ENCODE measurements around the gene MAD2L1BP. TPM values are rescaled to one million over a fixed set of nuclear protein-coding genes. Genes with fewer than 3 reads are reported as not detected.

MAD2L1BP gene
- total RNA-seq, 1 experiment from 2014 or later = 32.2 TPM

DNA sequence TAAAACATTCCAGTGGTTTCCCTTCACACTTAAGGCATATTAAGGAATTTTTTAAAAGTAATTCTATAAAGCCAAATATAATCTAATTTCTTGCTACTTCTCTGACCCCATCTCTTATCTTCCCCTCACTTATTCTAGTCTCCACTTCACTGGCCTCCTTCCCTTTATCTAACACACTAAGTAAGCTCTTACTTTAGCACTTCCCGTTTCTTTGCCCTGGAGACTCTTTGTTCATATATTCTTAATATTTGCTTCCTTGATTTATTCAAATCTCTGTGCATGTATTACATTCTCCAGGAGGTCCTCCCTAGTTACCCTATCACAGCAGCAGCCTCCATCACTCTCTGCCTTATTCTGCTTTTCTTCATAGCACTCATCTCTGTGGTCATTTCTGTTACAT lies 26.8 kb upstream of the MAD2L1BP start:
- H3K9me2 ChIP-seq (replicated peaks; ENCODE audit: insufficient read depth, low read length) = no peaks in the 10 kb centered on the region
- no peaks in the 10 kb centered on the region for H3K9me3 ChIP-seq (ENCODE audit: low read length)
- no peaks in the 10 kb centered on the region for H3K79me2 ChIP-seq (ENCODE audit: low read length)
- H4K20me1 ChIP-seq (ENCODE audit: insufficient read depth, low read depth, low read length) = no peaks in the 10 kb centered on the region
- H3K27me3 ChIP-seq (ENCODE audit: low read length) = no peaks in the 10 kb centered on the region
- H3K9ac ChIP-seq (ENCODE audit: low read length) = peak overlapping the region; percentile 70
- H3K36me3 ChIP-seq (ENCODE audit: insufficient read depth, low read length) = peaks cover 22% of the 10 kb centered on the region
- peak overlapping the region; percentile 97 for H3K27ac ChIP-seq (ENCODE audit: low read length)
- peak; percentile 93 for DNase-seq
- no peak overlapping the region for H2AFZ ChIP-seq (ENCODE audit: low read length)
- peak overlapping the region; percentile 60 for H3K4me3 ChIP-seq (ENCODE audit: low read length)
- peak overlapping the region; percentile 89 for H3K4me2 ChIP-seq (ENCODE audit: low read depth, low read length, poor library complexity, severe bottlenecking)
- peaks cover 24% of the 10 kb centered on the region for H3K4me1 ChIP-seq (ENCODE audit: low read length)

- no peak for DNase-seq
- peaks cover 22% of the 10 kb centered on the region for H3K36me3 ChIP-seq (ENCODE audit: insufficient read depth, low read length)
- no peaks in the 10 kb centered on the region for H3K9me3 ChIP-seq (ENCODE audit: low read length)
- peak overlapping the region; percentile 23; the same call in 1 of the 2 replicates for H3K4me3 ChIP-seq (ENCODE audit: low read length)
- H3K4me1 ChIP-seq (ENCODE audit: low read length) = peaks cover 19% of the 10 kb centered on the region
- no peaks in the 10 kb centered on the region for H3K9me2 ChIP-seq (replicated peaks; ENCODE audit: insufficient read depth, low read length)
- H3K27ac ChIP-seq (ENCODE audit: low read length) = peak overlapping the region; percentile 97
- H4K20me1 ChIP-seq (ENCODE audit: insufficient read depth, low read depth, low read length) = no peaks in the 10 kb centered on the region
- H2AFZ ChIP-seq (ENCODE audit: low read length) = no peak overlapping the region
- no peaks in the 10 kb centered on the region for H3K79me2 ChIP-seq (ENCODE audit: low read length)
- H3K9ac ChIP-seq (ENCODE audit: low read length) = peak overlapping the region; percentile 34
- H3K4me2 ChIP-seq (ENCODE audit: low read depth, low read length, poor library complexity, severe bottlenecking) = peak overlapping the region; percentile 89
- H3K27me3 ChIP-seq (ENCODE audit: low read length) = no peaks in the 10 kb centered on the region
Observed at GRCh38 chr6:43609402-43609801, 26.2 kb upstream of the MAD2L1BP start.

- H2AFZ ChIP-seq (ENCODE audit: low read length) = no peak overlapping the region
- no peaks in the 10 kb centered on the region for H4K20me1 ChIP-seq (ENCODE audit: insufficient read depth, low read depth, low read length)
- no peak overlapping the region for H3K4me2 ChIP-seq (ENCODE audit: low read depth, low read length, poor library complexity, severe bottlenecking)
- no peaks in the 10 kb centered on the region for H3K9me3 ChIP-seq (ENCODE audit: low read length)
- DNase-seq = no peak
- no peaks in the 10 kb centered on the region for H3K27me3 ChIP-seq (ENCODE audit: low read length)
- peaks cover 16% of the 10 kb centered on the region; the same call in 1 of the 2 replicates for H3K36me3 ChIP-seq (ENCODE audit: insufficient read depth, low read length)
- peaks cover 19% of the 10 kb centered on the region for H3K4me1 ChIP-seq (ENCODE audit: low read length)
- no peaks in the 10 kb centered on the region for H3K9me2 ChIP-seq (replicated peaks; ENCODE audit: insufficient read depth, low read length)
- no peak overlapping the region for H3K27ac ChIP-seq (ENCODE audit: low read length)
- no peak overlapping the region for H3K9ac ChIP-seq (ENCODE audit: low read length)
- no peak overlapping the region for H3K4me3 ChIP-seq (ENCODE audit: low read length)
- no peaks in the 10 kb centered on the region for H3K79me2 ChIP-seq (ENCODE audit: low read length)
Observed at GRCh38 chr6:43610431-43610830, 25.2 kb upstream of the MAD2L1BP start.

DNA sequence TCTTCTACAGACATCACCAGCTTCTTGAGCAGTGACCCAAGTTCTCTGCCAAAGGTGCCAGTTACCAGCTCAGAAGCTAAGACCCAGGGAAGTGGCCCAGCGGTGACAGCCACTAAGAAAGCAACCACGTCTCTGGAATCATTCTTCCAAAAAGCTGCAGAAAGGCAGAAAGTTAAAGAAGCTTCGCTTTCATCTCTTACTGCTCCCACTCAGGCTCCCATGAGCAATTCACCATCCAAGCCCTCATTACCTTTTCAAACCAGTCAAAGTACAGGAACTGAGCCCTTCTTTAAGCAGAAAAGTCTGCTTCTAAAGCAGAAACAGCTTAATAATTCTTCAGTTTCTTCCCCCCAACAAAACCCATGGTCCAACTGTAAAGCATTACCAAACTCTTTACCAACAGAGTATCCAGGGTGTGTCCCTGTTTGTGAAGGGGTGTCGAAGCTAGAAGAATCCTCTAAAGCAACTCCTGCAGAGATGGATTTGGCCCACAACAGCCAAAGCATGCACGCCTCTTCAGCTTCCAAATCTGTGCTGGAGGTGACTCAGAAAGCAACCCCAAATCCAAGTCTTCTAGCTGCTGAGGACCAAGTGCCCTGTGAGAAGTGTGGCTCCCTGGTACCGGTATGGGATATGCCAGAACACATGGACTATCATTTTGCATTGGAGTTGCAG lies 21.8 kb upstream of the MAD2L1BP start:
- Histone ChIP-seq H3K9me3 (ENCODE audit: low read length) (no peaks in the 10 kb centered on the region), H4K20me1 (ENCODE audit: insufficient read depth, low read depth, low read length) (no peaks in the 10 kb centered on the region), H3K27ac (ENCODE audit: low read length) (peak overlapping the region; percentile 1; the same call in 1 of the 2 replicates), H3K9ac (ENCODE audit: low read length) (no peak overlapping the region), H3K27me3 (ENCODE audit: low read length) (no peaks in the 10 kb centered on the region), H3K4me3 (ENCODE audit: low read length) (no peak overlapping the region), H2AFZ (ENCODE audit: low read length) (no peak overlapping the region), H3K9me2 (replicated peaks; ENCODE audit: insufficient read depth, low read length) (no peaks in the 10 kb centered on the region), H3K4me2 (ENCODE audit: low read depth, low read length, poor library complexity, severe bottlenecking) (no peak overlapping the region), H3K79me2 (ENCODE audit: low read length) (no peaks in the 10 kb centered on the region), H3K36me3 (ENCODE audit: insufficient read depth, low read length) (peaks cover 16% of the 10 kb centered on the region; the same call in 1 of the 2 replicates), H3K4me1 (ENCODE audit: low read length) (peaks cover 10% of the 10 kb centered on the region)
- DNase-seq = no peak

DNA sequence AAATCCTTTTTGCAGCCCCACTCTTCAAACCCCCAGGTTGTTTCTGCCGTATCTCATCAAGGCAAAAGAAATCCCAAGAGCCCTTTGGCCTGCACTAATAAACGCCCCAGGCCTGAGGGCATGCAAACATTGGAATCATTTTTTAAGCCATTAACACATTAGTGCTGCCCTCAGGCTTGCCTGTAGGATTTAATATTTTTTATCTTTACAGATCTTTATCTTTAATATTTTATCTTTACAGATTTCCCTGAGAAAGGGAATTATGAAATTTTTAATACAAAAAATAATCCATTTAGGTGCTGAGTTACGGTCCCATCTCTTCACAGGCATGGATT lies 21.3 kb upstream of the MAD2L1BP start:
- Histone ChIP-seq H3K9ac (ENCODE audit: low read length) (no peak overlapping the region), H3K79me2 (ENCODE audit: low read length) (no peaks in the 10 kb centered on the region), H3K27me3 (ENCODE audit: low read length) (no peaks in the 10 kb centered on the region), H3K27ac (ENCODE audit: low read length) (peak overlapping the region; percentile 1; the same call in 1 of the 2 replicates), H3K9me3 (ENCODE audit: low read length) (no peaks in the 10 kb centered on the region), H2AFZ (ENCODE audit: low read length) (no peak overlapping the region), H4K20me1 (ENCODE audit: insufficient read depth, low read depth, low read length) (no peaks in the 10 kb centered on the region), H3K4me2 (ENCODE audit: low read depth, low read length, poor library complexity, severe bottlenecking) (no peak overlapping the region), H3K4me3 (ENCODE audit: low read length) (no peak overlapping the region), H3K4me1 (ENCODE audit: low read length) (peaks cover 5% of the 10 kb centered on the region), H3K9me2 (replicated peaks; ENCODE audit: insufficient read depth, low read length) (no peaks in the 10 kb centered on the region), H3K36me3 (ENCODE audit: insufficient read depth, low read length) (peaks cover 18% of the 10 kb centered on the region; the same call in 1 of the 2 replicates)
- no peak for DNase-seq

DNA sequence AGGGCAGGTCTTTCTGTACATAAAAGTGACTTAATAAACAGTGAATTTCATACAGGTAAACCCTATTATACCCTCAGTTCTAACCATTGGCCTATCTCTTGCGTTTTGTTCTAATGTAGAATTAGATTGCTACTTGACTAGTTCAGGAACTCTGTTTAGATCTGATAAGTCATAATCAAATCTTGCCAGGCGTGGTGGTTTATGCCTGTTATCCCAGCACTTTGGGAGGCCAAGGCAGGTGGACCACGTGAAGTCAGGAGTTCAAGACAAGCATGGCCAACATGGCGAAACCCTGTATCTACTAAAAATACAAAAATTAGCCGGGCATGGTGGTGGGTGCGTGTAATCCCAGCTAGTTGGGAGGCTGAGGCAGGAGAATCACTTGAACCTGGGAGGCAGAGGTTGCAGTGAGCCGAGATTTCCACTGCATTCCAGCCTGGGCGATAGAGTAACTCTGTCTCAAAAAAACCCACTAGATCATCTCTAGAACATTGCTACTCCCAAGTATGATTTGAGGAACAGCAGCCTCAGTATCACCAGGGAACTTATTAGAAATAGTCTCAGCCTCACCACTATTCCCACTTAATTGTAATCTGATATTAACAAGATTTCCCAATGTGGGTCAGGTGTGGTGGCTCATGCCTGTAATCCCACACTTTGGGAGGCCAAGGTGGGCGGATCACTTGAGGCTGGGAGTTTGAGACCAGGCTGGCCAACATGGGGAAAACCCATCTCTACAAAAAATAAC lies 18.7 kb upstream of the MAD2L1BP start:
- H3K4me2 ChIP-seq (ENCODE audit: low read depth, low read length, poor library complexity, severe bottlenecking) = no peak overlapping the region
- peaks cover 17% of the 10 kb centered on the region; the same call in 1 of the 2 replicates for H3K36me3 ChIP-seq (ENCODE audit: insufficient read depth, low read length)
- no peaks in the 10 kb centered on the region for H3K4me1 ChIP-seq (ENCODE audit: low read length)
- no peak overlapping the region for H2AFZ ChIP-seq (ENCODE audit: low read length)
- no peaks in the 10 kb centered on the region for H4K20me1 ChIP-seq (ENCODE audit: insufficient read depth, low read depth, low read length)
- no peak overlapping the region for H3K27ac ChIP-seq (ENCODE audit: low read length)
- H3K9ac ChIP-seq (ENCODE audit: low read length) = no peak overlapping the region
- no peaks in the 10 kb centered on the region for H3K27me3 ChIP-seq (ENCODE audit: low read length)
- no peaks in the 10 kb centered on the region for H3K9me2 ChIP-seq (replicated peaks; ENCODE audit: insufficient read depth, low read length)
- no peaks in the 10 kb centered on the region for H3K9me3 ChIP-seq (ENCODE audit: low read length)
- no peak for DNase-seq
- H3K4me3 ChIP-seq (ENCODE audit: low read length) = no peak overlapping the region
- H3K79me2 ChIP-seq (ENCODE audit: low read length) = no peaks in the 10 kb centered on the region

GRCh38 chr6:43621078-43621835 lies 14.4 kb upstream of the MAD2L1BP start:
- Histone ChIP-seq H3K36me3 (ENCODE audit: insufficient read depth, low read length) (peaks cover 39% of the 10 kb centered on the region; the same call in 1 of the 2 replicates), H2AFZ (ENCODE audit: low read length) (no peak overlapping the region), H3K9ac (ENCODE audit: low read length) (no peak overlapping the region), H4K20me1 (ENCODE audit: insufficient read depth, low read depth, low read length) (no peaks in the 10 kb centered on the region; the same call in 1 of the 2 replicates), H3K9me2 (replicated peaks; ENCODE audit: insufficient read depth, low read length) (no peaks in the 10 kb centered on the region), H3K4me2 (ENCODE audit: low read depth, low read length, poor library complexity, severe bottlenecking) (no peak overlapping the region), H3K4me1 (ENCODE audit: low read length) (no peaks in the 10 kb centered on the region), H3K27ac (ENCODE audit: low read length) (no peak overlapping the region), H3K27me3 (ENCODE audit: low read length) (no peaks in the 10 kb centered on the region), H3K9me3 (ENCODE audit: low read length) (no peaks in the 10 kb centered on the region), H3K4me3 (ENCODE audit: low read length) (no peak overlapping the region), H3K79me2 (ENCODE audit: low read length) (0 out of 2 replicates have a peak, but pooled peaks cover 8% of the 10 kb centered on the region)
- no peak for DNase-seq

DNA sequence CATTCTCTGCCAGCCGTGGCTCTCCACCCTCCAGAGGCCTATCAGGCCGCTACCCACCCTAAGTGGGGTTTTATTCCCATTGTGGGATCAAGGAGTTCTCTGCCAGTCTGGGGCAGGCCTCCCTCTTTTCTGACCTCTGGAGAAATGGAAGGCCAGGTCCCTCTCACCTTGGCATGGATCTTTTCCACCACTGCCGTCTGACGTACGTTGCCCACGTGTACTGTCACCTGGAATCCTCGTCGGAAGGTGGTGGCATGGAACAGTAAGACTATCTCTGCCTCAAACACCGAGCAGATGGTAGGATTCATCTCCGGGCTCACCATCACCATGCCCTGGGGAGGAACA lies 13.8 kb upstream of the MAD2L1BP start:
- Histone ChIP-seq H3K36me3 (ENCODE audit: insufficient read depth, low read length) (peaks cover 41% of the 10 kb centered on the region; the same call in 1 of the 2 replicates), H3K9ac (ENCODE audit: low read length) (no peak overlapping the region)

More for the DNA sequence above, 13.8 kb upstream of the MAD2L1BP start:
- Histone ChIP-seq H3K4me3 (ENCODE audit: low read length) (no peak overlapping the region), H4K20me1 (ENCODE audit: insufficient read depth, low read depth, low read length) (peaks cover under 1% of the 10 kb centered on the region; the same call in 1 of the 2 replicates), H3K4me1 (ENCODE audit: low read length) (peaks cover 1% of the 10 kb centered on the region), H3K9me2 (replicated peaks; ENCODE audit: insufficient read depth, low read length) (no peaks in the 10 kb centered on the region), H3K27ac (ENCODE audit: low read length) (no peak overlapping the region), H3K9me3 (ENCODE audit: low read length) (no peaks in the 10 kb centered on the region), H3K27me3 (ENCODE audit: low read length) (no peaks in the 10 kb centered on the region), H3K4me2 (ENCODE audit: low read depth, low read length, poor library complexity, severe bottlenecking) (no peak overlapping the region), H2AFZ (ENCODE audit: low read length) (no peak overlapping the region), H3K79me2 (ENCODE audit: low read length) (peaks cover 11% of the 10 kb centered on the region)
- no peak for DNase-seq

Data from Karpas-422 (cell line).